H1 (cell line): ENCODE measurements around the gene TRAK1. TPM values are rescaled to one million over a fixed set of nuclear protein-coding genes. Genes with fewer than 3 reads are reported as not detected.

Experiments used
- BRCA1 ChIP-seq: IDR thresholded peaks from 2 replicates; pipeline ENCODE4 v1.6.1; 2012; ENCODE audit warnings: low read depth, low read length, improper control_type of control experiment
- CTBP2 ChIP-seq: IDR thresholded peaks from 2 replicates; pipeline ENCODE4 v1.7.0; 2011; ENCODE audit warnings: borderline replicate concordance, mild to moderate bottlenecking, moderate library complexity, mixed read lengths, low read length; ENCODE audit not compliant: insufficient read depth, insufficient read length
- MAFK ChIP-seq: IDR thresholded peaks from 2 replicates; pipeline ENCODE4 v1.6.1; 2012; ENCODE audit warnings: low read depth, mild to moderate bottlenecking, improper control_type of control experiment, low read length
- NRF1 ChIP-seq: IDR thresholded peaks from 2 replicates; pipeline ENCODE4 v1.6.1; 2011; ENCODE audit warnings: mild to moderate bottlenecking, low read depth, low read length, improper control_type of control experiment
- RBBP5 ChIP-seq: IDR thresholded peaks from 2 replicates; pipeline ENCODE4 v1.7.1; 2012; ENCODE audit warnings: low read depth, mild to moderate bottlenecking, inconsistent platforms, low read length, moderate library complexity, borderline replicate concordance
- SP2 ChIP-seq: IDR thresholded peaks from 2 replicates; pipeline ENCODE4 v1.6.1; 2012; ENCODE audit warnings: mild to moderate bottlenecking, low read length, inconsistent platforms
- TCF12 ChIP-seq: IDR thresholded peaks from 2 replicates; pipeline ENCODE4 v1.6.1; 2011; ENCODE audit warnings: low read depth, mild to moderate bottlenecking, low read length
- polyA plus RNA-seq, 7 experiments: library from polyadenylated mRNA; depleted of rRNA in 3 of 7; stranded (reverse) in 5 of 7; unstranded in 2 of 7; fragments of >200 nt in 5 of 7; fragments of 200-250 nt in 2 of 7; gene quantifications; 1 replicate in 5 of 7; 2 replicates in 1 of 7; 4 replicates in 1 of 7; pipeline versions ENCODE4 v1.2.1 to v1.2.3, GENCODE V29; 2011 to 2013; ENCODE audit warnings: missing spikeins in 2 of 7, mixed read lengths in 2 of 7
- total RNA-seq: library from RNA; stranded (reverse); fragmentation: NEBNext Ultra II Directional; extraction: Animal tissue kit (Norgen Biotek cat#: 25700); gene quantifications from 2 replicates; pipeline ENCODE4 v1.2.1, GENCODE V29; 2021

The TRAK1 gene
- total and polyA plus RNA-seq, 2 of the 8 experiments (the other 6 are each of a cell fraction or from before 2014, with no cell fraction given) = 21.3 to 32.7 TPM

DNA sequence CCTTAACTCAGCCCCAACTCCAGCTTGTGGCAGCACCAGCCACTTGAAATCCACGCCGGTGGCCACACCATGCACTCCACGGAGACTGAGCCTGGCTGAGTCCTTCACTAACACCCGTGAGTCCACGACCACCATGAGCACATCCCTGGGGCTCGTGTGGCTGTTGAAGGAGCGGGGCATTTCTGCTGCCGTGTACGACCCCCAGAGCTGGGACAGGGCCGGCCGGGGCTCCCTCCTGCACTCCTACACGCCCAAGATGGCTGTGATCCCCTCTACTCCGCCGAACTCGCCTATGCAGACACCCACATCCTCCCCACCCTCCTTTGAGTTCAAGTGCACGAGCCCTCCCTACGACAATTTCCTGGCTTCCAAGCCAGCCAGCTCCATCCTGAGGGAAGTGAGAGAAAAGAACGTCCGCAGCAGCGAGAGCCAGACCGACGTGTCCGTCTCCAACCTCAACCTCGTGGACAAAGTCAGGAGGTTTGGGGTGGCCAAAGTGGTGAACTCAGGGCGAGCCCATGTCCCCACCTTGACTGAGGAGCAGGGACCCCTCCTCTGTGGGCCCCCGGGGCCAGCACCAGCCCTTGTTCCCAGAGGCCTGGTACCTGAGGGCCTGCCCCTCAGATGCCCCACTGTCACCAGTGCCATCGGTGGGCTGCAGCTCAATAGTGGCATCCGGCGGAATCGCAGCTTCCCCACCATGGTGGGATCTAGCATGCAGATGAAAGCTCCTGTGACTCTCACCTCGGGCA lies 132.0 kb downstream of the TRAK1 start (continued):
- TF ChIP-seq BRCA1 (no peak), TCF12 (no peak), NRF1 (no peak), CTBP2 (no peak), RBBP5 (no peak), MAFK (no peak), SP2 (no peak)
